Putamen (tissue), 1 donor: ENCODE results near the gene ACP7.
"Not testable (repeated sequence)": the region's sequence is repeated elsewhere in the genome, so short reads cannot be mapped to it uniquely, and the experiment has no call there.

Source experiments
- DNase-seq: peaks from one replicate; pipeline ENCODE4 v3.0.0-alpha.2; 2016; ENCODE audit warnings: low spot score

Gene ACP7

GRCh38 chr19:39078436-39079200, 5.5 kb upstream of the ACP7 start:
- DNase-seq: peak; percentile 94

GRCh38 chr19:39080431-39080830, 3.7 kb upstream of the ACP7 start:
- peak; percentile 81 for DNase-seq

DNA sequence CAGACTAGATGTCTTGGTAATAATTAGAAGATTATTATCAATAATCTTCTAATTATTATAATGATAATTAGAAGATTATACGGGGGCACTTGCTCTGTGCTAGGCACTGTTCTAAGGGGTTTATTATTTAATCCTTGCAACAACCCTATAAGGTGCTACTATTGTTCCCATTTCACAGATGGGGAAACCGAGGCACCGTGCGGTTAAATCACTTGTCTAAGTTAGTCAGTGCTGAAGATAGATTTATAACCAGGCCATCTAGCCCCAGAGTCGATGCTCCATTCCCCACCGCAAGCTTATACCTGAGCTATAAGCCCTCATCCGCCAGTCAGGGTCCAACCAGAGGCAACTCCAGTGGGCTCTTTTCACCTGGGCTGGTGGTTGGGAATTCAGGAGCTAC, 2.0 kb upstream of the ACP7 start:
- DNase-seq: no peak

GRCh38 chr19:39082745-39083598, 1.2 kb upstream of the ACP7 start:
- DNase-seq: peak; percentile 66

GRCh38 chr19:39083599-39083982, 577 bp upstream of the ACP7 start:
- no peak for DNase-seq

DNA sequence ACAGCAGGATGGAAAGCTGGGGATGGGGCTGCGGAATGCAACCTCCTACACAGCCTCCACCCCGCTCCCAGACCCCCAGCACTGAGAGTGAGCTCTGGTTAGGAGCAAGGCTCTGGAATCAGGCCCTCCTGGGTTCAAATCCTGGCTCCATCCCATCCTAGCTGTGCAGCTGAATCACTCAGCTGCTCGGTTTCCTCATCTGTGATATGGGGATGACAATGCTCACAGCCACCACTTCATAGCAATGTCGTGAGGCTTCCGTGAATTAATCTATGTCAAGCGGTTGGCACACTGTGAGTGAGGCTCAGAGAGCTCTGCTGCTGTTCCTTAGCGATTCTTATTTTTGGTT, 538 bp downstream of the ACP7 start:
- no peak for DNase-seq

DNA sequence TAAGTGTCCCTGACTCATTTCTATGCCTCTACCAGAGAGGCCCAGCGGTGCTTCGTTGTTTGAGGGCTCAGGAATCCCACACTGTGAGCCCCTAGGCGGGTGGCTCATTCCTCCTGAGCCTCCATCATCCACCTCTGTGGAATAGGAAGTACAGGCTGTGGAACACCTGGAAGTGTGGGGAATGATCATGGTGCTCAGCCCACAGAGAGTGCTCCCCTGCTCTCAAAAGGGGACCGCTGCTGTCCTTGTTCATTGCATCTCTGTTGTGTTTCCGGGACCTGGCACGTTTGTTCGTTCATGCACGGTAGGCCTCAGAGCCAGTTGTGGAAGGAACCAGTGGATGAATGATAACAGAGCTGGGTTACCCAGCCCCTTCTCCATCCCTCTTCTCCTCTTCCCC, 1.2 kb downstream of the ACP7 start:
- no peak for DNase-seq

- no peak for DNase-seq
Observed at GRCh38 chr19:39086386-39086785, 2.2 kb downstream of the ACP7 start.

GRCh38 chr19:39087907-39088686, 3.9 kb downstream of the ACP7 start:
- no peak for DNase-seq

DNA sequence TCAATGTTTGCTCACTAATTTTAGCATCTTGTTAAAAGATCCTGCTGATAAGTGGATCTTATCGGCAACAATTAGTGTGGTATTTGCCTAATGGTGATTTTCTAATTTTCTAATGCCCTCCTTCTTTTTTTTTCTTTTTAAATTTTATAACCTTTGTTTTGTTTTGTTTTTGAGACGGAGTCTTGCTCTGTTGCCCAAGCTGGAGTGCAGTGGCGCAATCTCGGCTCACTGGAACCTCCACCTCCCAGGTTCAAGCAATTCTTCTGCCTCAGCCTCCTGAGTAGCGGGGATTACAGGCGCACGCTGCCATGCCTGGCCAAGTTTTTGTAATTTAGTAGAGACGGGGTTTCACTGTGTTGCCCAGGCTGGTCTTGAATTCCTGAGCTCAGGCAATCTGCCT, 5.8 kb downstream of the ACP7 start:
- DNase-seq: not testable (repeated sequence)

GRCh38 chr19:39090881-39091280, 6.7 kb downstream of the ACP7 start:
- no peak for DNase-seq

- DNase-seq: not testable (repeated sequence)
Observed at GRCh38 chr19:39095799-39096540, 11.8 kb downstream of the ACP7 start.

DNA sequence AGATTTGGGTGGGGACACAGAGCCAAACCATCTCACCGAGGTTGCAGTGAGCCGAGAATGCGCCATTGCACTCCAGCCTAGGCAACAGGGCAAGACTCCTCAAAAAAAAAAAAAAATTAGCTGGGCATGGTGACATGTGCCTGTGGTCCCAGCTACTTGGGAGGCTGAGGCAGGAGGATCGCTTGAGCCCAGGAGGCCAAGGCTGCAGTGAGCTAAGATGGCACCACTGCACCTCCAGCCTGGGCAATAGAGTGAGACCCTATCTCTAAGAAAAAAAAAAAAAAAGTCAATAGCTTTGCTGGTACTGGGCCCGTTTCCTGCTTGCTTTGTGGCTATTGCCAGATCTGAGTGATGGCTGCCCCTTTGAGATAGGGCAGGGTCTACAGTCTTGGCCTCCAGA, 13.1 kb downstream of the ACP7 start:
- DNase-seq: no peak

DNA sequence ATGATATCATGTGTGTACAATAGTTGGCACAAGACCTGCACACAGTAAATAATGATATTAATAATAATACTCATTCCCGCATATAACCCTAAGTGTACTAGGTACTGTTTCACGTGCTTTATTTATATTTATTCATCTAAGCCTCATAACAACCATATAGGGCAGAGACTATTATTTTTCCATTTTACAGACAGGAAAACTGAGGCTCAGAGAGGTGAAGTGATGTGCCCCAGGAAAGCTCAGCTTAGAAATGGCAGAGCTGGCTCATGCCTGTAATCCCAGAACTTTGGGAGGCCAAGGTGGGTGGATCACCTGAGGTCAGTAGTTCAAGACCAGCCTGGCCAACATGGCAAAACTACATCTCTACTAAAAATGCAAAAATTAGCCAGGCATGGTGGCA, 13.6 kb downstream of the ACP7 start:
- DNase-seq: no peak

DNA sequence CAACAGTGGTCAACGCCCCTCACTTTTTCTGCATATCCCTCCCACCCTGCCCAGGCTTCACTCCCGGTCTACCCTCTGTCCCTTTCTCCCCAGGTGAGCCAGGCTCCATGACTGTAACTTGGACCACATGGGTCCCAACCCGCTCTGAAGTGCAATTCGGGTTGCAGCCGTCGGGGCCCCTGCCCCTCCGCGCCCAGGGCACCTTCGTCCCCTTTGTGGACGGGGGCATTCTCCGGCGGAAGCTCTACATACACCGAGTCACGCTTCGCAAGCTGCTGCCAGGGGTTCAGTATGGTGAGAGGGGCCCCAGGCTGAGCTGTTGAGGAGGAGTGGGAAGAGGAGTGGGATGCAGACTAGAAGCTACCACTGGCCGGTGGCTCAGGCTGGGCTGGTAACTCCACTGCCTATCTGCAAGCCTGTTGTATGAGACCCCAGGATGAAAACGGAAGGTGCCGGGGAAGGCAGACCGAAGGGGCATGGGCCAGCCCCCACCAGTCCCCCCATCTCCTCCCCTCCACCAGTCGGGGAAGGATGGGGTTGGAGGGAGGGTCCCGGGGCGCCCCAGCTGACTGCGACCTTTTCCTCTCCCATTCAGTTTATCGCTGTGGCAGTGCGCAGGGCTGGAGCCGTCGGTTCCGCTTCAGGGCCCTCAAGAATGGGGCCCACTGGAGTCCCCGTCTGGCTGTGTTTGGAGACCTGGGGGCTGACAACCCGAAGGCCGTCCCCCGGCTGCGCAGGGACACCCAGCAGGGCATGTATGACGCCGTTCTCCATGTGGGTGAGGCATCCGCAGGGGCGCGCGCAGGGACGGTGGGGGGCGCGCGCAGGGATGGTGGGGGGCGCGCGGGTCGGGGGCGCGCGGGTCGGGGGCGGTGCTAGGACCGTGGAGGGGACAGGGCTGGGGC, 14.4 kb downstream of the ACP7 start:
- DNase-seq: no peak

DNA sequence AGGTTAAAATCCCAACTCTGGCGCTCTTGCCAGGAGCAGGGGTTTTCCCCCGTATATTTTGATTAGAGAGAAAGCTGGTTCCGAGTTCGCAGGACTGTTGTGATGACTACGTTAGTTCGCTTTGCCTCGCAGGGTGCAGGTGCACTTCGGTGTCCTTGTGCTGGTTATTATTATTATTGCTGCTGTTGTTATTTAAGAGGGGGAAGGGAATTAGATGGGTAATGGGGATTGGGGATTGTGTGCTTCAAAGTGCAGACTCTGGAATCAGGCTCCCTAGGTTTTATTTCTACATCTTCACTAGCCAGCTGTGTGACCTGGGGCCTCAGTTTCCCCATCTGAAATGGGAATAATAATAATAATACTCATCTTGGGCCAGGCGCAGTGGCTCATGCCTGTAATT, 15.2 kb downstream of the ACP7 start:
- no peak for DNase-seq

DNA sequence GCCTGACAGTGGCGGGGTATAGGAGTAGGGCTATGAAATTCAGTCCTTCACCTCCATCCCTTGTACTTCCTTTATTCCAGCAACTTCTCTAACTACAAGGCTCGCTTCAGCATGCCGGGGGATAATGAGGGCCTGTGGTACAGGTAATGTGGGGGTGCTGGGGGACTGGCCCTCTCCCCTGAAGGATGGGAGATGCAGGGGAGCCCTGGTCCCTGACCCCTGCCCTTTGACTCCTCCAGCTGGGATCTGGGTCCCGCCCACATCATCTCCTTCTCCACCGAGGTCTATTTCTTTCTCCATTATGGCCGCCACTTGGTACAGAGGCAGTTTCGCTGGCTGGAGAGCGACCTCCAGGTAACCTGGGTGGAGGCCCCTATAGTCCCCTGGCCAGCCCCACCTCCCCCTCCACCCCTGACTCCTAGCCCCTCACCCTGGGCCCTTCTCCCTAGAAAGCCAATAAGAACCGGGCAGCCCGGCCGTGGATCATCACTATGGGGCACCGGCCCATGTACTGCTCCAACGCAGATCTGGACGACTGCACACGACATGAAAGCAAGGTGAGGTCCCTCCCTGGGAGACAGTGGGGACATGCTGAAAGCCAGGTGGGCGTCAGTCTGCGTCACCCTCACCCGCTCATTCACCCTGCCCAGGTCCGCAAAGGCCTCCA, 16.5 kb downstream of the ACP7 start:
- no peak for DNase-seq

DNA sequence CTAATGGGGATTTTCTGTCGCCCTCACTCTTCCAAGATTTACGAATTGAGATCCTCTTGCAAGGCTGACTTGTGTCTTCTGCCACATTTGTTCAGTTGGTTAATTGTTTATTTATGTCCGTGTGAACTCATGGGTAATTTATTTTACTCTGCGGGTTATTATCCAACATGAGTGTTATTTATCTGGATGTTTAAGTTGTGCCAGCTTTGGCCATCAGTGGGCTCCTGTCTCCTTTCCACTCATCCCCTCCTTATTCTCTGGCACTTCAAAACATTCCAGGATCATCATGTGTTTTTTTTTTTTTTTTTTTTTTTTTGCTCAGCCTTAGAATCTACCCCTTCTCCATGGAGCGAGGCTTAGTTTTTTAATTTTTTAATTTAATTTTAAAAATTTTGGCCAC, 19.0 kb downstream of the ACP7 start:
- DNase-seq: no peak

DNA sequence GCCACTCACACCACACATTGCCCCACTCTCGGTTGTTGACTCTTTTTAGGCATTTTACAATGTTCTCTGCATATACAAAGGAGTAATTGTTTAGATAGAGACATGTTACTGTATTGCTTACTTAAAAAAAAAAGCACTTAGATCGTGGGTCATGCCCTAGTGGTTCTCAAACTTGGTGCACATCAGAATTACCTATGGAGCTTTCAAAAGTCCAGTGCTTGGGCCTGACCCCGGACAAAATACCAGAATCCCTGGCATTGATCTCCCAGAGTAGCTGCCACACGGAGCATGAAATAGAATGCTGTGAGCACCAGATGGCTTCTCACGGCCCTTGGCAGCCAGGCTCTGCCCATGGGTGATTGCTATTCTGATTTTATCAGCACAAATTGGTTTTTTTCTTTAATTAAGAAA, 20.0 kb downstream of the ACP7 start:
- no peak for DNase-seq

GRCh38 chr19:39106194-39106593, 22.0 kb downstream of the ACP7 start:
- DNase-seq: no peak
